ENCODE data around the gene SLC5A9.
A peak's percentile ranks its signal among the peaks of the same experiment; 100 is the strongest.

DNA sequence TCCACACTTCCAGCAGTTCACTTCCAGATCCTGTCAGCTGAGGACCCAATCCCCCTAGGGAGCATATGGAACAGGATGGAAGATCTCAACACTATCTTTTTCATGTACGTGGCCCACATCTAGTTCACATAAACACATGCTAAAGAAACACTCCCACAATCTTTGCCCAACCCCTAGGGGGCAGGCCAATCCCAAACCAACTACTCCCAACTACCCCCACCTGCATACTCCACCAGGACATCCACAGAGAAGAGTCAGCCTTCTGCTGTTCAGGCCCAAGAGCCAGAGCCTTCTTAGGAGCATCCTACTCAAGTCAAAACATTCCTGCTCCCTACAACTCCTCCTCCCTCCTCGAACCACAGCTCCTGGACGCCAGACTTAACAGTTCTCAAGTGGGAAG is 5.6 kb upstream of the SLC5A9 start:
- TF ChIP-seq, protein P1, sequence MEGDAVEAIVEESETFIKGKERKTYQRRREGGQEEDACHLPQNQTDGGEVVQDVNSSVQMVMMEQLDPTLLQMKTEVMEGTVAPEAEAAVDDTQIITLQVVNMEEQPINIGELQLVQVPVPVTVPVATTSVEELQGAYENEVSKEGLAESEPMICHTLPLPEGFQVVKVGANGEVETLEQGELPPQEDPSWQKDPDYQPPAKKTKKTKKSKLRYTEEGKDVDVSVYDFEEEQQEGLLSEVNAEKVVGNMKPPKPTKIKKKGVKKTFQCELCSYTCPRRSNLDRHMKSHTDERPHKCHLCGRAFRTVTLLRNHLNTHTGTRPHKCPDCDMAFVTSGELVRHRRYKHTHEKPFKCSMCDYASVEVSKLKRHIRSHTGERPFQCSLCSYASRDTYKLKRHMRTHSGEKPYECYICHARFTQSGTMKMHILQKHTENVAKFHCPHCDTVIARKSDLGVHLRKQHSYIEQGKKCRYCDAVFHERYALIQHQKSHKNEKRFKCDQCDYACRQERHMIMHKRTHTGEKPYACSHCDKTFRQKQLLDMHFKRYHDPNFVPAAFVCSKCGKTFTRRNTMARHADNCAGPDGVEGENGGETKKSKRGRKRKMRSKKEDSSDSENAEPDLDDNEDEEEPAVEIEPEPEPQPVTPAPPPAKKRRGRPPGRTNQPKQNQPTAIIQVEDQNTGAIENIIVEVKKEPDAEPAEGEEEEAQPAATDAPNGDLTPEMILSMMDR (IDR thresholded peaks at IDR 0.05), result peak; percentile 14
- no peak for TF ChIP-seq EZH2 (IDR thresholded peaks at IDR 0.05)

All from neural progenitor cell (in vitro differentiated cells).